ENCODE measurements around the gene PRTN3.

GRCh38 chr19:816500-816857 lies 24.3 kb upstream of the PRTN3 start:
- TF ChIP-seq EZH2 (IDR thresholded peaks at IDR 0.05; ENCODE audit: borderline replicate concordance, low read length) (no peak), CTCF (conservative IDR thresholded peaks at IDR 0.05 in 1 of 2, IDR thresholded peaks at IDR 0.05 in 1 of 2; ENCODE audit: extremely low read depth in 1 of 2, insufficient read depth in 1 of 2, low read depth in 1 of 2, low read length in 2 of 2) (no peak)

Measured in mammary epithelial cell (primary cell).